ENCODE measurements around the gene COL20A1.
A peak's percentile ranks its signal among the peaks of the same experiment; 100 is the strongest.

The COL20A1 gene

GRCh38 chr20:63280371-63280770, 12.6 kb upstream of the COL20A1 start:
- no peaks in the 10 kb centered on the region for H3K27me3 Mint-ChIP-seq
- H3K4me1 Mint-ChIP-seq: peaks cover 2% of the 10 kb centered on the region
- no peak for ATAC-seq
- H3K4me3 Mint-ChIP-seq: no peak overlapping the region
- no peak for DNase-seq
- peaks cover 7% of the 10 kb centered on the region for H3K36me3 Mint-ChIP-seq (ENCODE audit: low read depth)
- H3K27ac Mint-ChIP-seq: no peak overlapping the region
- H3K9me3 Mint-ChIP-seq: no peaks in the 10 kb centered on the region

- H3K4me1 Mint-ChIP-seq: peaks cover 2% of the 10 kb centered on the region
- H3K4me3 Mint-ChIP-seq: no peak overlapping the region
- DNase-seq (no peak), ATAC-seq (no peak)
- H3K27ac Mint-ChIP-seq: no peak overlapping the region
- peaks cover 7% of the 10 kb centered on the region for H3K36me3 Mint-ChIP-seq (ENCODE audit: low read depth)
- no peaks in the 10 kb centered on the region for H3K27me3 Mint-ChIP-seq
- no peaks in the 10 kb centered on the region for H3K9me3 Mint-ChIP-seq
Measured at GRCh38 chr20:63280929-63281545, 11.9 kb upstream of the COL20A1 start.

- Mint-ChIP-seq H3K4me3 (no peak overlapping the region), H3K27me3 (no peaks in the 10 kb centered on the region), H3K27ac (no peak overlapping the region), H3K4me1 (peaks cover 2% of the 10 kb centered on the region), H3K36me3 (ENCODE audit: low read depth) (peaks cover 3% of the 10 kb centered on the region), H3K9me3 (no peaks in the 10 kb centered on the region)
- DNase-seq (no peak), ATAC-seq (no peak)
Measured at GRCh38 chr20:63281742-63282665, 11.0 kb upstream of the COL20A1 start.

GRCh38 chr20:63282946-63283345, 10.0 kb upstream of the COL20A1 start:
- DNase-seq (no peak), ATAC-seq (no peak)
- H3K4me1 Mint-ChIP-seq: peaks cover 2% of the 10 kb centered on the region
- H3K4me3 Mint-ChIP-seq: no peak overlapping the region
- H3K27me3 Mint-ChIP-seq: no peaks in the 10 kb centered on the region
- peaks cover 3% of the 10 kb centered on the region for H3K36me3 Mint-ChIP-seq (ENCODE audit: low read depth)
- H3K9me3 Mint-ChIP-seq: no peaks in the 10 kb centered on the region
- H3K27ac Mint-ChIP-seq: no peak overlapping the region

- H3K4me1 Mint-ChIP-seq: peaks cover 2% of the 10 kb centered on the region
Measured at GRCh38 chr20:63283397-63284082, 9.4 kb upstream of the COL20A1 start.

GRCh38 chr20:63284083-63284440, 8.9 kb upstream of the COL20A1 start:
- H3K4me1 Mint-ChIP-seq: peaks cover 2% of the 10 kb centered on the region
- peak overlapping the region; percentile 64 for H3K4me3 Mint-ChIP-seq
- H3K9me3 Mint-ChIP-seq: no peaks in the 10 kb centered on the region
- peaks cover 3% of the 10 kb centered on the region for H3K36me3 Mint-ChIP-seq (ENCODE audit: low read depth)
- ATAC-seq: peak; percentile 31
- H3K27ac Mint-ChIP-seq: peak overlapping the region; percentile 71
- H3K27me3 Mint-ChIP-seq: no peaks in the 10 kb centered on the region
- no peak for DNase-seq

More at GRCh38 chr20:63283397-63284082, 9.4 kb upstream of the COL20A1 start:
- DNase-seq (no peak), ATAC-seq (no peak)
- peak overlapping the region; percentile 64 for H3K4me3 Mint-ChIP-seq
- no peaks in the 10 kb centered on the region for H3K27me3 Mint-ChIP-seq
- no peaks in the 10 kb centered on the region for H3K9me3 Mint-ChIP-seq
- peak overlapping the region; percentile 71 for H3K27ac Mint-ChIP-seq
- peaks cover 3% of the 10 kb centered on the region for H3K36me3 Mint-ChIP-seq (ENCODE audit: low read depth)

GRCh38 chr20:63284544-63284949, 8.4 kb upstream of the COL20A1 start:
- Mint-ChIP-seq H3K36me3 (ENCODE audit: low read depth) (peaks cover 3% of the 10 kb centered on the region), H3K4me3 (peak overlapping the region; percentile 70), H3K9me3 (no peaks in the 10 kb centered on the region), H3K4me1 (peaks cover 2% of the 10 kb centered on the region), H3K27ac (peak overlapping the region; percentile 70), H3K27me3 (no peaks in the 10 kb centered on the region)
- DNase-seq (no peak), ATAC-seq (no peak)

- Mint-ChIP-seq H3K27me3 (no peaks in the 10 kb centered on the region), H3K36me3 (ENCODE audit: low read depth) (peaks cover 3% of the 10 kb centered on the region), H3K4me1 (peaks cover 2% of the 10 kb centered on the region), H3K27ac (no peak overlapping the region), H3K4me3 (peak overlapping the region; percentile 70), H3K9me3 (no peaks in the 10 kb centered on the region)
- DNase-seq: no peak
- ATAC-seq: no peak
Measured at GRCh38 chr20:63284981-63285524, 7.9 kb upstream of the COL20A1 start.

GRCh38 chr20:63285636-63286615, 7.1 kb upstream of the COL20A1 start:
- Mint-ChIP-seq H3K9me3 (no peaks in the 10 kb centered on the region), H3K27ac (no peak overlapping the region), H3K4me3 (no peak overlapping the region), H3K4me1 (peaks cover 2% of the 10 kb centered on the region), H3K27me3 (no peaks in the 10 kb centered on the region), H3K36me3 (ENCODE audit: low read depth) (peaks cover 3% of the 10 kb centered on the region)
- ATAC-seq (no peak), DNase-seq (no peak)

GRCh38 chr20:63286781-63287696, 5.9 kb upstream of the COL20A1 start:
- peaks cover 2% of the 10 kb centered on the region for H3K4me1 Mint-ChIP-seq
- no peak overlapping the region for H3K27ac Mint-ChIP-seq
- ATAC-seq (no peak), DNase-seq (no peak)
- H3K4me3 Mint-ChIP-seq: no peak overlapping the region
- H3K36me3 Mint-ChIP-seq (ENCODE audit: low read depth): peaks cover 3% of the 10 kb centered on the region
- H3K9me3 Mint-ChIP-seq: no peaks in the 10 kb centered on the region
- no peaks in the 10 kb centered on the region for H3K27me3 Mint-ChIP-seq

GRCh38 chr20:63287697-63288580, 5.0 kb upstream of the COL20A1 start:
- H3K4me1 Mint-ChIP-seq: peaks cover 2% of the 10 kb centered on the region
- H3K9me3 Mint-ChIP-seq: no peaks in the 10 kb centered on the region
- H3K4me3 Mint-ChIP-seq: no peak overlapping the region
- no peaks in the 10 kb centered on the region for H3K27me3 Mint-ChIP-seq
- H3K36me3 Mint-ChIP-seq (ENCODE audit: low read depth): peaks cover 3% of the 10 kb centered on the region
- ATAC-seq (no peak), DNase-seq (no peak)
- no peak overlapping the region for H3K27ac Mint-ChIP-seq

- Mint-ChIP-seq H3K9me3 (no peaks in the 10 kb centered on the region), H3K4me3 (no peak overlapping the region), H3K36me3 (ENCODE audit: low read depth) (peaks cover 1% of the 10 kb centered on the region), H3K27ac (no peak overlapping the region), H3K4me1 (peaks cover 2% of the 10 kb centered on the region), H3K27me3 (no peaks in the 10 kb centered on the region)
- no peak for DNase-seq
- no peak for ATAC-seq
Measured at GRCh38 chr20:63288581-63289251, 4.3 kb upstream of the COL20A1 start.
